SK-N-SH (cell line): ENCODE data around the gene FMN2.

ENCODE experiments used
- CTCF ChIP-seq: fragments of 200-600 bp; sonication (generic); IDR thresholded peaks from 2 replicates; pipeline ENCODE4 v1.6.1; 2017; ENCODE audit warnings: antibody characterized with exemption, mild to moderate bottlenecking, moderate library complexity
- ELF1 ChIP-seq: IDR thresholded peaks from 2 replicates; pipeline ENCODE4 v1.4.0; 2012
- EZH2phosphoT487 ChIP-seq: fragments of 200-600 bp; sonication (generic); IDR thresholded peaks from 2 replicates; pipeline ENCODE4 v1.6.1; 2017; ENCODE audit warnings: low read depth, mixed run types, mild to moderate bottlenecking, antibody characterized with exemption, moderate library complexity, borderline replicate concordance
- FOXM1 ChIP-seq: IDR thresholded peaks from 2 replicates; pipeline ENCODE4 v1.4.0; 2012; ENCODE audit warnings: low read depth, mild to moderate bottlenecking
- MAX ChIP-seq: IDR thresholded peaks from 2 replicates; pipeline ENCODE4 v1.4.0; 2012; ENCODE audit warnings: low read depth
- MXI1 ChIP-seq: IDR thresholded peaks from 2 replicates; pipeline ENCODE4 v1.6.1; 2012; ENCODE audit warnings: mild to moderate bottlenecking, low read depth, low read length, improper control_type of control experiment

- no peak for TF ChIP-seq MXI1
- no peak for TF ChIP-seq CTCF
- no peak for TF ChIP-seq ELF1
- no peak for TF ChIP-seq FOXM1
- no peak for TF ChIP-seq EZH2phosphoT487
- TF ChIP-seq MAX: no peak
These were observed 231.3 kb downstream of the FMN2 start for GRCh38 chr1:240322943-240323342.
